GM19372 (cell line): ENCODE measurements around the gene SLMAP.
"Not testable (repeated sequence)": the region's sequence is repeated elsewhere in the genome, so short reads cannot be mapped to it uniquely, and the experiment has no call there.

Source experiments
- ATAC-seq: cut with Tn5 transposase; IDR thresholded peaks from one replicate; pipeline ENCODE4 v1.9.1; 2021; ENCODE audit warnings: mild to moderate bottlenecking, low read depth, moderate library complexity; ENCODE audit not compliant: unreplicated experiment

The SLMAP gene

DNA sequence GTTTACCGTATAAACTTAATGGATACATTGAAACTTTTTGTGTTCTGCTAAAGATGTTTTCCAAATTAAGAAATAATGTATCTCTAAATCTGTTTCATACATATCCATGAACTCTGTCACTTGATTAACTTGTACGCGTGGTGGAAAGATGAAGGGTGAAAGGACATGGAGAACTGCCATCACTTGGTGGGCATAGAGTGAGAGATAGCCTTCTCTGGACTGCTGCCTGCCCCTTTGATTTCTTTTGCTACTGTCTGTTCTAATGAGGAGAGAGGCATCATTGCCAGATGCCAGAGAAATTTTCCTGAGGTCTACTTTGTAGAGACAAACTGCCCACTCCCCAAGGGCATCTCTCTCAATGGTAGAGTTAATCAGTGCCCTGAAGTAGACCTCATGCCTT is 120.5 kb downstream of the SLMAP start:
- ATAC-seq, result no peak

- ATAC-seq, result no peak
Measured at GRCh38 chr3:57877116-57877515, 121.0 kb downstream of the SLMAP start.

DNA sequence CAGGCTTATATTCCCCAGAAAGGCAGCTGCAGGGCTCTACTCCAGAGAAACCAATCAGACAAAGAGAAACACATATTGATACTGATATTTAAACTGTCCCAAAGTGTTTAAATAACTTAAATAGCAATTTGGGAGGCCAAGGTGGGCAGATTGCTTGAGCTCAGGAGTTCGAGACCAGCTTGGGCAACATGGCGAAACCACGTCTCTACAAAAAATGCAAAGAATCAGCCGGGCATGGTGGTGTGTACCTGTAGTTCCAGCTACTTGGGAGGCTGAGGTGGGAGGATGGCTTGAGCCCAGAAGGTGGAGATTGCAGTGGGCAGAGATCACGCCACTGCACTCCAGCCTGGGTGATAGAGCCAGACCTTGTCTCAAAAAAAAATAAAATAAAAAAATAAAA is 128.3 kb downstream of the SLMAP start:
- ATAC-seq, result not testable (repeated sequence)

DNA sequence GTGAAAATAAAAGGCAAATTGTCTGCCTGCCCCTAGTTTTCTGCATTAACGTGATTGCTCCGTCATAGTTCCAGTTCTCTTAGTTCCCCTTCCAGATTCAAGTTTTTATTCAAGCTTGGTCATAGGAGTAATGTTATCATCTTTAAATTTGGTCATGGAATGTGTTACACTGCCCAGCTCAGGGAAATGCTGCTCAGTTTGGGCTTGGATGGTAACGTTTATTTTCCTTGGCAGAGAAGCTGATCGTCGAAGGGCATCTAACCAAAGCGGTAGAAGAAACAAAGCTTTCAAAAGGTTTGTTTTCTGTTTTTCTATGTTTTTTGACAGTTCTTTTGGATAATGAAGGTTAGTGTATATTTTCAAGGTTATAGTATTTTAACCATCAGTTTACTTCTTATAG is 133.7 kb downstream of the SLMAP start:
- ATAC-seq, result no peak

- no peak for ATAC-seq
Measured at GRCh38 chr3:57890874-57891273, 134.8 kb downstream of the SLMAP start.

- no peak for ATAC-seq
Measured at GRCh38 chr3:57892423-57892822, 136.3 kb downstream of the SLMAP start.

DNA sequence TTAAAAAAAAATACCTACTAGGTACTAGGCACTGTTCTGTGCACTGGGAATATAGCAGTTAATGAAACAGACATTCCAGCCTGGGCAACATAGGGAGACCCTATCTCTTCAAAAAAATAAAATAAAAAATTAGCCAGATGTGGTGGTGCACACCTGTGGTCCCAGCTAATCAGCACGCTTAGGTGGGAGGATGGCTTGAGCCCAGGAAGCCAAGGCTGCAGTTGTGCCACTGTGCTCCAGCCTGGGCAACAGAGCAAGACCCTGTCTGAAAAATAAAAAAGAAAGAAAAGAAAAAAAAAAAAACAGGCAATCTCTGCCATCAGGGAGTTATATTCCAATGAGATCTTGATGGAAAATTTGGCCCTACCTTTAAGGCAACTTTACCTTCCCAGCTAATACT is 137.0 kb downstream of the SLMAP start:
- no peak for ATAC-seq

- ATAC-seq, result no peak
Measured at GRCh38 chr3:57893668-57894067, 137.6 kb downstream of the SLMAP start.

GRCh38 chr3:57896031-57896430 is 139.9 kb downstream of the SLMAP start:
- no peak for ATAC-seq

DNA sequence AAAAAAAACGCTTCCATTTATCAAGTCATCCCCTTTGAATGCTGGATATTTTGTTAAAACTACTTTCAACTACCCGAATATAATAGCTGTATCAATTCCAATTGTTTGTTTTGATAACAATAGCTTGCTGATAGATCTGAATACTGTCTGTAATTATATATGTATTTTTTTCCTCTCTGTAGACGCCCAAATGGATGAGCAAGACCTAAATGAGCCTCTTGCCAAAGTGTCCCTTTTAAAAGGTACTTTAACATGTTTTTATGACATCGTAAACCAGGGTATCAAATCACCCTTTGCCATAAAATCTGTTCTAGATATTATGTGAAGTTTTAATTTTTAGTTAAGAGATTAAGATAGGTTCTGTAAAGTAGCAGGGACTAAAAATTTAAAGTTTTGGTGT is 140.6 kb downstream of the SLMAP start:
- ATAC-seq, result no peak

DNA sequence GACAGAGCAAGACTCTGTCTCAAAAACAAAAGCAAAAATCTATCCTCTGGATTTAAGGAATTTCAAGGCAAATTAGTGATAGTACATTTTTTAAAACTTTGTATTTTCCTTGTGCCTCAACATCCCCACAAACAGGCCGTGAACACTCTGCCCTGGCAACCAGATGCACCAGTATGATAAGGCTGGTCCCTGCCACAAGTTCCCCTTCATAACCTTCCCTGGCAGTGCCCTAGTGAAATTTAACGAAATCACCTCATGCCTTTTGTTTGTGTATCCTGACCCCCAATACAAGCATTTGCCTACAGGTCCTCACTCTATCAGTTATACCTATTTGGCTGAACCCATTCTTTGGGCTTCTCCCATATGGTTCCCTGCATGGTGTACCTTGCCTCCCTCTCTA is 144.7 kb downstream of the SLMAP start:
- ATAC-seq, result no peak

DNA sequence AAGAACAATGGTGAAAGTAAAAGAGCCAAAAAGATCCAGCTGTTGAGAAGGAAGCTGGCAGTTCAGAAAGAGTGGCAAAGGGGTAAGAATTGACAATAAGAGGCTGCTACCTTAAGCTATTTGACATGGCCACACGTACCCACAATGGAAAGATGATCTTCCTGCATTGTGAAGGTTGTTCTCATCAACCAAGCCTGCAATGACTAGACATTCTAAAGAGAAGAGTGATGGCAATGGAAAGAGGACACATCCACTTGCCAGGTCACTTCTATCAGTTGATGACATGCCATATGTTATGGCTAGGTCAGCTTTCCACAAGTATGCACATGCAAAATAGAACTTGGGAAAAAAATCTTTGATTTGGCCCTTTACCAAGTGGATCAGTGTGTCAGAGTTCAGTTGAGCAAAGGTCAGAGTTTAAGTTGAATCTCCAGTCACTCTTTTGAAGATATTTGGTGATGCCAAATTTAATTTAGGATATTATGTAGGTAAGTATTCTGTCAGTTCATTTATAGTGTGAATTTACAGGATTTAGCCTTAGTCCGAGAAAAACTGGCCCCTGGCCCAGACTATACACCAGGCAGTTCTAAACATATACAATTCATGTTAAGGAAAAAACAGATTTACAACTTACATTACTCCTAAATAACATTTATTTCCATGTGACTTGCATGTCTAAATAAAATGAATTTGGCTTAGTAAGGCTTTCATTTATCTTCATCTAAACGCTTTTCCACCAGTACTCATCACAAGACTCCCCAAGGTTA is 147.2 kb downstream of the SLMAP start:
- ATAC-seq, result no peak

DNA sequence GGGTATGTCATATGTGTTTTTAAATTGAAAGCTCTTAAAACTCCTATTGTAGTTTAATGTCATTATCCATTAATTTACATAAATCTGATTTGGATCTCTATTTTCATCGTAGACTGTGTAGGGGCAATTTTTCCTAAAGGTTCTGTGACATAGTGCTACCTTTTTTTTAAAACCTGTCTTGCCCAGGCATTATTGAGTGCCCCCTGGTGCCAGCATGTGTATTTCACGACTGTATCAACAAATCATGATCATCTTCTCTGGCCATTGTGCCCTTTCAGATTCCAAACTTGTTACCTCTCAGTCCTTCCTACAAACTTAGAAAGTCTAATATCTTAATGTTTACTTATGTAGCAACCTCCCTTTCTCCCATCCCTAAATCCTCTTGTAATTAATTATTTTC is 154.9 kb downstream of the SLMAP start:
- ATAC-seq, result no peak

- ATAC-seq, result no peak
Measured at GRCh38 chr3:57911593-57911992, 155.5 kb downstream of the SLMAP start.

DNA sequence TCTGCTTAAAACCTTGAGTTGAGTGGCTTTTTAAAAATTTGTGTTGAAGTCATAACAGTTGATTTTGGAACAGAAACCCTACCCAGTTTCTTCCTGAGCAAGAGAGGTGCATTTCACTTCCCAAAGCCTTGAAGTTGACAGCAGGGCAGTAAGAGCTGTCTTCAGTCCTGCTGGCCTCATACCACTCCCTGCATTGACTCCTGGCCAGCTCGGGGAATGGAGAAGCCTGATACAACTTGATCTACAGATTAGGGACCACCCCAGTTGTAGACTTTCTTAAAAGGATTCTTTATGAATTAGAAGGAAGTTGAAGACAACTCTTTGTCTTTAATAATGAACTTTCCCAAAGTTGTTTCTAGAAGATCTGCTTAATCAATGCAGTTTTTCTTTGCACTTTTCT is 161.5 kb downstream of the SLMAP start:
- ATAC-seq, result no peak

GRCh38 chr3:57918123-57918837 is 162.2 kb downstream of the SLMAP start:
- no peak for ATAC-seq

GRCh38 chr3:57919987-57920386 is 163.9 kb downstream of the SLMAP start:
- ATAC-seq, result no peak

GRCh38 chr3:57923101-57923500 is 167.0 kb downstream of the SLMAP start:
- no peak for ATAC-seq

- ATAC-seq, result no peak
Measured at GRCh38 chr3:57923752-57924151, 167.6 kb downstream of the SLMAP start.

DNA sequence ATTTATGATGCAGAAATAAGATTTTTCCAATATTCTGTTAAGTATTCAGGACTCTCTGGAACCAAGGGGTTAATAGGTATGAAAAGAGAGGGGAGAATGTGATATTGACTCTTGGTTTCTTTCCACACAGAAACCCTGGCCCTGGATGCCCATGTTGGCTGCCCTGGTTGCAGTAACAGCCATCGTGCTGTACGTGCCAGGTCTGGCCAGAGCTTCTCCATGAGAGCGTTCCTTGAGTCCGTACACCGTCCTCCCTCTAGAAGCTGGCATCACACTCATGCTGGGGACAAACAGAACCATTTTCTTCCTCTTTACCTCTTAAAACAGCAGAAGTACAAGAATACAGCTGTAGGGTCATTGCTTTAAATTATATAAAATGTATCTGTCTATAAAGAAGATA is 171.1 kb downstream of the SLMAP start:
- ATAC-seq, result no peak

DNA sequence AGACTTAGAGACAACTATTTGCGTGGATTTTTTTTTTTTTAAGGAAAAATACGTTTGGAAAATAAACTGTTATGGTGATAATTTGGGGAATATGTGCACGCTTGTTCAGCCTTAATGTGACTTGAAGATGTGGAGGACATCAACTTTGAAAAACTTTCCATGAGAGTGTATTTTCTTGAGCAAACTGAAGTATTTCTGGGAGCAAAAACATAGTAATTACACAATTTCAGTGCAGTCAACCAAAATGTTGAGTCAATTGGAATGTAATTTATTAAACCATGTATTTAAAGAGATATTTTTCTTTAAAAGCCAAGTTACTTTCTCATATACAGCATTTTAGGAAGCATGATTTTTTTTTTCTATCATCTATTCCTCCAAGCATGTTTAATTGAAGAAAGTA is 171.8 kb downstream of the SLMAP start:
- ATAC-seq, result no peak

- no peak for ATAC-seq
Measured at GRCh38 chr3:57928511-57928910, 172.4 kb downstream of the SLMAP start.
